Uterus (tissue), 4 donors: ENCODE results near the gene ZNF273. TPM values are rescaled to one million over a fixed set of nuclear protein-coding genes. Genes with fewer than 3 reads are reported as not detected.

ENCODE experiments used
- DNase-seq, 2 donors: peaks; one replicate each; pipeline ENCODE4 v3.0.0-alpha.2; 2019 to 2020
- H3K27ac ChIP-seq, 2 donors: fragments of 200-600 bp; sonication (generic); 1 replicate in 1 of 2; 2 replicates in 1 of 2; pipeline ENCODE4 v1.5.1; 2016 to 2018
- H3K27me3 ChIP-seq, 2 donors: fragments of 200-600 bp; sonication (generic); one replicate each; pipeline ENCODE4 v1.5.1; 2018 to 2019; ENCODE audit warnings: control low read depth in 1 of 2
- H3K36me3 ChIP-seq, 2 donors: fragments of 200-600 bp; sonication (generic); one replicate each; pipeline ENCODE4 v1.5.1; 2019; ENCODE audit warnings: control low read depth in 1 of 2
- H3K4me1 ChIP-seq, 2 donors: fragments of 200-600 bp; sonication (generic); one replicate each; pipeline ENCODE4 v1.5.1; 2018 to 2019; ENCODE audit warnings: control low read depth in 1 of 2
- H3K4me3 ChIP-seq, 2 donors: fragments of 200-600 bp; sonication (generic); 1 replicate in 1 of 2; 2 replicates in 1 of 2; pipeline ENCODE4 v1.5.1; 2018 to 2019; ENCODE audit warnings: mild to moderate bottlenecking in 1 of 2
- H3K9me3 ChIP-seq, 2 donors: fragments of 200-600 bp; sonication (generic); one replicate each; pipeline ENCODE4 v1.5.1; 2019; ENCODE audit warnings: control low read depth in 1 of 2
- POLR2A ChIP-seq, 2 donors: fragments of 450-650 bp; IDR thresholded peaks; one replicate each; pipeline ENCODE4 v1.6.1; 2016; ENCODE audit warnings: antibody characterized with exemption in 2 of 2, mild to moderate bottlenecking in 1 of 2, moderate library complexity in 1 of 2
- intact Hi-C: fragments of 100-400 bp; cut with DNase I; formaldehyde crosslinking; loops from one replicate; pipeline ENCODE4 v1.15.1; 2023; ENCODE audit warnings: low total_unique reads
- total RNA-seq, 4 donors: library from RNA; depleted of rRNA in 3 of 4; stranded (reverse); fragments of >200 nt in 3 of 4; gene quantifications; one replicate each; pipeline versions ENCODE4 v1.1.0 to v1.2.4, GENCODE V29; 2014 to 2023
- TF ChIP-seq, protein P1 (sequence below), 4 experiments: fragments of 200-600 bp in 2 of 4; fragments of 450-650 bp in 2 of 4; sonication (generic) in 2 of 4; IDR thresholded peaks; one replicate each; pipeline ENCODE4 v1.5.1; 2016 to 2019; ENCODE audit warnings: antibody characterized with exemption in 4 of 4, mild to moderate bottlenecking in 2 of 4, moderate library complexity in 1 of 4
- donor health status: DM: yes; HTN: yes; CAD: no.

ZNF273 gene
- total RNA-seq, 4 donors from 2014 or later: 1.5 to 21.8 (median 8.0) TPM

DNA sequence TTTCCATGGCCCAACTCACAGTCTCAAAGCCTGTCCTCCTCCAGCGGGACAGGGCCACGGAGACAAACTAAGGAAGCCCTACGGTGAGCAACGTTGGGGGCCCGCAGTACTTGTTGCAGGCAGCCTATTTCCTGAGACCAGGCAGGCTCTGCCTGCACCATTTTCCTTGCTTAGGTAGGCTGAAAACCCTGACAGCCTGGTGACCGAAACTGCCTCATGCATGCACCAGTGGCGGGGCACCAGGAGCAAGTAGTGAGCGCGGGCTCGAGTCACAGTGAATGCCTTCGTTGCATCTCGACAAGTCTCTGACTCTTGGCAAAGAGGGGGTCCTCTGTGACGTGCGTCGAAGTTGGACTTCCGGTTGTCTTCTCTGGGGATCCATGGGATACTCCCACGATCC lies 23.3 kb upstream of the ZNF273 start:
- TF ChIP-seq POLR2A (IDR thresholded peaks at IDR 0.05): no peak
- TF ChIP-seq, protein P1, sequence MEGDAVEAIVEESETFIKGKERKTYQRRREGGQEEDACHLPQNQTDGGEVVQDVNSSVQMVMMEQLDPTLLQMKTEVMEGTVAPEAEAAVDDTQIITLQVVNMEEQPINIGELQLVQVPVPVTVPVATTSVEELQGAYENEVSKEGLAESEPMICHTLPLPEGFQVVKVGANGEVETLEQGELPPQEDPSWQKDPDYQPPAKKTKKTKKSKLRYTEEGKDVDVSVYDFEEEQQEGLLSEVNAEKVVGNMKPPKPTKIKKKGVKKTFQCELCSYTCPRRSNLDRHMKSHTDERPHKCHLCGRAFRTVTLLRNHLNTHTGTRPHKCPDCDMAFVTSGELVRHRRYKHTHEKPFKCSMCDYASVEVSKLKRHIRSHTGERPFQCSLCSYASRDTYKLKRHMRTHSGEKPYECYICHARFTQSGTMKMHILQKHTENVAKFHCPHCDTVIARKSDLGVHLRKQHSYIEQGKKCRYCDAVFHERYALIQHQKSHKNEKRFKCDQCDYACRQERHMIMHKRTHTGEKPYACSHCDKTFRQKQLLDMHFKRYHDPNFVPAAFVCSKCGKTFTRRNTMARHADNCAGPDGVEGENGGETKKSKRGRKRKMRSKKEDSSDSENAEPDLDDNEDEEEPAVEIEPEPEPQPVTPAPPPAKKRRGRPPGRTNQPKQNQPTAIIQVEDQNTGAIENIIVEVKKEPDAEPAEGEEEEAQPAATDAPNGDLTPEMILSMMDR (IDR thresholded peaks at IDR 0.05): no peak

DNA sequence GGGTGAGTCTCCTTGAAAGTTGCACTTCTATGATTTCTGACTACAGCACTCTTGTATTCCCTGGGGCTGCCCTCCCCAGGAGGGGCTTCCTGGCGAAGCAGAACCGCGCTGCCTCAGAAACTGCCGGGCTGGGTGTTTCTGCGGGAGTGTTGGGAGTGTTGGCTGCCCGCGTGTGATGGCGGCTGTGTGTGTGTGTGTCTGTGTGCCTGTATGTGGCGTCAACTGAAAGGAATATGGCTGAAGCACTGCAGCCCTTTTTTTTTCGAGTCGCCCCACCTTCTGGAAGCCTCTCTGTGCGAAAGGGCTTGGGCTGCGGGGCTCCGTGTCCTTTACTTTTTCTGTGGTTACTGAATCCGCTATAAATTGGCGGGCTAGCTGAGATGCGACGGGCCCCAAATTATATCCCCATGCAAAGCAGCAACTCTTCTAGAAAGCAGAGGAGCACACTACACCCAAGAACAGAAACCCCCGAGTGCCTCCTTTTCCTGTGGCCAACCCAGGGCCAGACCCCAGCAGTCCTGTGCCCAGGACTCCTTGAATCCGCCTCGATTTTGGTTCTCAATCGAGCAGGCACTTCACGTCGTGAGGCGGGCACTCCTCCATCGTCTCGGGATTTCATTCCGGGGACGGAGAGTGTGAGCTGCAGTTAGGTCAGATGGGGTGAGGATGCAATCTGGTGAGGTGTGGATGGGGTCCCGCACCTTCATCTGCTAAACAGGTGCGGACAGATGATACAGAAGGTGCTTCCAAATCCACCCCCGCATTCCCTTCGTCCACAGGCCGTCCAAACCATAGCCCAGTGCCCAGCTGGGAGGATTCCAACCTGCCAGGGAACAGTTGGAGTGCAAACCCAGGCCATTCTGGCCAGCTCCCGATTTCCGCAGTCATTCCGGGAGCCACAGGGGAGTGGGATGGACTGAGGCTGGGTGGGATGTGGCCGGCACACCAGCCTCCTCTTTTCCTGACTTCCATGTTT lies 22.5 kb upstream of the ZNF273 start:
- TF ChIP-seq, protein P1 (IDR thresholded peaks at IDR 0.05): no peak
- TF ChIP-seq POLR2A (IDR thresholded peaks at IDR 0.05): no peak
- intact Hi-C loops: no loop called here
- H3K27ac ChIP-seq: no peak overlapping the region
- no peaks in the 10 kb centered on the region for H3K4me1 ChIP-seq
- no peak overlapping the region for H3K4me3 ChIP-seq
- no peak for DNase-seq
- peaks cover 0 to 3% of the 10 kb centered on the region in 2 donors for H3K27me3 ChIP-seq
- no peaks in the 10 kb centered on the region for H3K36me3 ChIP-seq
- no peaks in the 10 kb centered on the region for H3K9me3 ChIP-seq

More for the DNA sequence above, 23.3 kb upstream of the ZNF273 start:
- no peaks in the 10 kb centered on the region for H3K4me1 ChIP-seq
- no peaks in the 10 kb centered on the region for H3K9me3 ChIP-seq
- no peak for DNase-seq
- H3K27me3 ChIP-seq: peaks cover 0 to 3% of the 10 kb centered on the region in 2 donors
- intact Hi-C loops: no loop called here
- no peak overlapping the region for H3K4me3 ChIP-seq
- no peak overlapping the region for H3K27ac ChIP-seq
- no peaks in the 10 kb centered on the region for H3K36me3 ChIP-seq

DNA sequence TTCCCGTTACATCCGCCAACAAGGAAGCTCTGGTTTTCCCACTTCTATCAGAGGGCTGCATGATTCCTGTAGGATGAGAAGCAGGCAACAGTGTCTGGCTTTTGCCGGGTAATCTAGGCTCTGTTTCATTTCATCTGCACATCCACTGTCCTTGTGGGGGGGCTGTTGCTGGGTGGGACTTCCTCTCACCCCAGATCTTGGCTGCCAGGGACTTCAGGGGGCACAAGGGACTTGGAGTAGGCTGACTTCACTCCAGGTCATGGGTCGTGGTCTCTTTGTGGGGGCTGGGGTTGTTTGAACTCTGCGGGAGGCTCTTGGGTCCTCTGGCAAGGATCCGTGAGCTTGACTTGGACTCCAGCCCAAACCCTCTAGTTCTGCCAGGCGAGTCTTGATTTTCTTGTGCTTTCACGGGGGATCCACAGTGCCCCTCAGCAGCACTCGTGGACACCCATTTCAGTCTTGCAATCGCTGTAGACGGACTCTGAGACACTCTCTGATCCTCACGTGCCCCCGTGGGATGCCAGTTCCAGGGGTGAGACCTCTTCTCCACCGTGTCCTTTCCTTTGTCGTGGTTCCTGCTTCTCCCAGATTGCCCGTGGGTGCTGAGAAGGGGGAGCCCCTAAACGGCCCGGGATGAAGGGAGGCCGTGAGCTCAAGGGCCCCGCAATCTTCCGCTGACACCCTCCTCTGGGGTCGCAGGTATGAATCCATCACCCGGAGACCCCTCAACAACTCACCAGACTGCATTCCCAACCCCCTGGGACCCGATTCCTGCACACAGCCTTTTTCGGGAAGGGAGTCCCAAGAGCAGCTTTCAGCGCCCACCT lies 21.4 kb upstream of the ZNF273 start:
- Histone ChIP-seq H3K9me3 (no peaks in the 10 kb centered on the region), H3K4me1 (no peaks in the 10 kb centered on the region), H3K27me3 (peaks cover 0 to 3% of the 10 kb centered on the region in 2 donors), H3K27ac (no peak overlapping the region), H3K4me3 (peak overlapping the region; percentile 28 to 29), H3K36me3 (no peaks in the 10 kb centered on the region)
- no peak for TF ChIP-seq POLR2A (IDR thresholded peaks at IDR 0.05)
- TF ChIP-seq, protein P1 (IDR thresholded peaks at IDR 0.05): no peak
- intact Hi-C loops: no loop called here
- no peak for DNase-seq

DNA sequence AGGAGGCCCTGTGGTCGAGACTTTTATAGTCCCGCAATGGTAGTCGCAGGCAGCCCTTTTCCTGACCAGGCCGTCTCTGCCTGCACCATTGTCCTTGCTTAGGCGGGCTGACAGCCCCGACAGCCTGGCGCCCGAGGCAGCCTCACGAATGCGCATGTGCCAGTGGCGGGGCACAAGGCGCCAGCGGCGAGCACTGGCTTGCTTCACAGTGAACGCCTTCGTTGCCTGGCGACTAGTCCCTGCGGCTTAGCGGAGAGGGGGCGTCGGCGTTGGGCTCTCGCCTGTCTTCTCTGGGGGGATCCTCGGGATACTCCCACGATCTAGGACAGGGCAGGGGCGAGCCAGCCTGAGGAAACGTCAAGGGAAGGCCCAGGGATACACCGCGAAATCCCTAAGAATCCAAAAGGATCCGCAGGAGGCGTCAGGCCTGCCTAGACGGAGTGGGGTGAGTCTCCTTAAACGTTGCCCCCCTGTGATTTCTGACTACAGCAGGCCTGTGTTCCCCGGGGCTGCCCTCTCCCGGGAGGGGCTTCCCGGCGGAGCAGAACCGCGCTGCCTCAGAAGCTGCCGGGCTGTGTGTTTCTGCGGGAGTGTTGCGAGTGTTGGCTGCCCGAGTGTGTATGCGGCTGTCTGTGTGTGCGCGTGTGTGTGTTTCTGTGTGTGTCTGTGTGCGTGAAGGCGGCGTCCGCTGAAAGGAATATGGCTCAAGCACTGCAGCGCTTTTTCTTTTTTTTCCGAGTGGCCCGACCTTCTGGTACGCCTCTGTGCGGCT lies 20.5 kb upstream of the ZNF273 start:
- TF ChIP-seq, protein P1 (IDR thresholded peaks at IDR 0.05): no peak
- TF ChIP-seq POLR2A (IDR thresholded peaks at IDR 0.05): no peak
- intact Hi-C loops: no loop called here
- H3K27me3 ChIP-seq: no peaks in the 10 kb centered on the region
- H3K36me3 ChIP-seq: no peaks in the 10 kb centered on the region
- no peaks in the 10 kb centered on the region for H3K9me3 ChIP-seq
- H3K27ac ChIP-seq: no peak overlapping the region
- H3K4me3 ChIP-seq: peak overlapping the region; percentile 28 to 29
- no peaks in the 10 kb centered on the region for H3K4me1 ChIP-seq
- peak in 1 of 2 donors; percentile 58 for DNase-seq
